Cardiac muscle cell (in vitro differentiated cells and primary cell): ENCODE results near the gene TRPM6. TPM values are rescaled to one million over a fixed set of nuclear protein-coding genes. Genes with fewer than 3 reads are reported as not detected.
"Not testable (repeated sequence)": the region's sequence is repeated elsewhere in the genome, so short reads cannot be mapped to it uniquely, and the experiment has no call there.

Experiments
- DNase-seq, 2 donors: peaks; one replicate each; pipeline versions ENCODE4 v3.0.0 to v3.0.0-alpha.2; 2010 to 2017; ENCODE audit warnings: low read depth in 1 of 2, low spot score in 1 of 2
- H3K27ac ChIP-seq: fragments of 200-600 bp; sonication (generic); 2 replicates; pipeline ENCODE4 v1.5.1; 2016
- H3K27me3 ChIP-seq: fragments of 200-600 bp; sonication (generic); 2 replicates; pipeline ENCODE4 v1.6.0; 2016; ENCODE audit warnings: control low read depth
- H3K36me3 ChIP-seq: fragments of 200-600 bp; sonication (generic); 2 replicates; pipeline ENCODE4 v1.5.1; 2016; ENCODE audit warnings: control low read depth
- H3K4me1 ChIP-seq: fragments of 200-600 bp; sonication (generic); 2 replicates; pipeline ENCODE4 v1.8.1; 2017; ENCODE audit warnings: low read depth, mild to moderate bottlenecking, mixed run types
- H3K4me3 ChIP-seq: fragments of 200-600 bp; sonication (generic); 2 replicates; pipeline ENCODE4 v1.5.1; 2016; ENCODE audit warnings: mild to moderate bottlenecking
- H3K9me3 ChIP-seq: fragments of 200-600 bp; sonication (generic); 2 replicates; pipeline ENCODE4 v1.5.1; 2017; ENCODE audit warnings: low read depth, mild to moderate bottlenecking, control low read depth
- polyA plus RNA-seq: library from polyadenylated mRNA; unstranded; fragments of >200 nt; fragmentation: Nextera tagmentation; extraction: Ambion mirVana; gene quantifications from 2 replicates; pipeline ENCODE4 v1.2.1, GENCODE V29; 2016
- total RNA-seq: library from RNA; depleted of rRNA; stranded (reverse); fragments of >200 nt; gene quantifications from 2 replicates; pipeline ENCODE4 v1.2.3, GENCODE V29; 2016
- TF ChIP-seq, protein P1 (sequence below): IDR thresholded peaks from 2 replicates; pipeline ENCODE4 v1.5.1; 2012; ENCODE audit warnings: low read depth, mild to moderate bottlenecking, low read length

The TRPM6 gene
- total and polyA plus RNA-seq, 2 experiments from 2014 or later: 0.06 TPM; not detected in 1

- TF ChIP-seq, protein P1, sequence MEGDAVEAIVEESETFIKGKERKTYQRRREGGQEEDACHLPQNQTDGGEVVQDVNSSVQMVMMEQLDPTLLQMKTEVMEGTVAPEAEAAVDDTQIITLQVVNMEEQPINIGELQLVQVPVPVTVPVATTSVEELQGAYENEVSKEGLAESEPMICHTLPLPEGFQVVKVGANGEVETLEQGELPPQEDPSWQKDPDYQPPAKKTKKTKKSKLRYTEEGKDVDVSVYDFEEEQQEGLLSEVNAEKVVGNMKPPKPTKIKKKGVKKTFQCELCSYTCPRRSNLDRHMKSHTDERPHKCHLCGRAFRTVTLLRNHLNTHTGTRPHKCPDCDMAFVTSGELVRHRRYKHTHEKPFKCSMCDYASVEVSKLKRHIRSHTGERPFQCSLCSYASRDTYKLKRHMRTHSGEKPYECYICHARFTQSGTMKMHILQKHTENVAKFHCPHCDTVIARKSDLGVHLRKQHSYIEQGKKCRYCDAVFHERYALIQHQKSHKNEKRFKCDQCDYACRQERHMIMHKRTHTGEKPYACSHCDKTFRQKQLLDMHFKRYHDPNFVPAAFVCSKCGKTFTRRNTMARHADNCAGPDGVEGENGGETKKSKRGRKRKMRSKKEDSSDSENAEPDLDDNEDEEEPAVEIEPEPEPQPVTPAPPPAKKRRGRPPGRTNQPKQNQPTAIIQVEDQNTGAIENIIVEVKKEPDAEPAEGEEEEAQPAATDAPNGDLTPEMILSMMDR: no peak
- Histone ChIP-seq H3K27me3 (no peaks in the 10 kb centered on the region), H3K9me3 (no peaks in the 10 kb centered on the region), H3K36me3 (no peaks in the 10 kb centered on the region), H3K27ac (no peak overlapping the region), H3K4me3 (no peak overlapping the region), H3K4me1 (no peaks in the 10 kb centered on the region)
- DNase-seq: no peak
Measured at GRCh38 chr9:74910036-74910435, 22.3 kb upstream of the TRPM6 start.

- TF ChIP-seq, protein P1: no peak
- H3K27me3 ChIP-seq: no peaks in the 10 kb centered on the region
Measured at GRCh38 chr9:74908665-74909064, 20.9 kb upstream of the TRPM6 start.

GRCh38 chr9:74907085-74907484, 19.4 kb upstream of the TRPM6 start:
- Histone ChIP-seq H3K36me3 (no peaks in the 10 kb centered on the region), H3K9me3 (no peaks in the 10 kb centered on the region), H3K27ac (no peak overlapping the region), H3K4me1 (no peaks in the 10 kb centered on the region), H3K27me3 (no peaks in the 10 kb centered on the region), H3K4me3 (no peak overlapping the region)
- DNase-seq: no peak
- TF ChIP-seq, protein P1: no peak

More at GRCh38 chr9:74908665-74909064, 20.9 kb upstream of the TRPM6 start:
- Histone ChIP-seq H3K27ac (no peak overlapping the region), H3K9me3 (no peaks in the 10 kb centered on the region), H3K36me3 (no peaks in the 10 kb centered on the region), H3K4me3 (no peak overlapping the region), H3K4me1 (no peaks in the 10 kb centered on the region)
- DNase-seq: no peak

GRCh38 chr9:74901001-74901400, 13.3 kb upstream of the TRPM6 start:
- Histone ChIP-seq H3K9me3 (no peaks in the 10 kb centered on the region), H3K4me3 (no peak overlapping the region), H3K36me3 (no peaks in the 10 kb centered on the region), H3K4me1 (no peaks in the 10 kb centered on the region), H3K27ac (no peak overlapping the region), H3K27me3 (no peaks in the 10 kb centered on the region)
- no peak for DNase-seq
- TF ChIP-seq, protein P1: no peak

DNA sequence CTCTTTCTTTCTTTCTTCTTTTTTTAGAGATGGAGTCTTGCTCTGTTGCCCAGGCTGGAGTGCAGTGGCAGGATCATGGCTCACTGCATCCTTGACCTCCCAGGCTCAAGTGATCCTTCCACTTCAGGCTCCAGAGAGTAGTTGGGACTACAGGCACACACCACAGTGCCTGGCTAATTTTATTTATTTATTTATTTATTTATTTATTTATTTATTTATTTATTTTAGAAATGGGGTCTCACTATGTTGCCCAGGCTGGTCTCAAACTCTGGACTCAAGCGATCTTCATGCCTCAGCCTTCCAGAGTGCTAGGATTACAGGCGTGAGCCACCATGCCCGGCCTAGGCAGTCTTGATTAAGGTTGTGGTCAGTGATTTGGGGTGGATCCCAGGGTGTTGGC, 728 bp upstream of the TRPM6 start:
- H3K27ac ChIP-seq, H3K9me3 ChIP-seq, H3K4me3 ChIP-seq, H3K27me3 ChIP-seq, H3K4me1 ChIP-seq, DNase-seq, H3K36me3 ChIP-seq: not testable (repeated sequence)

DNA sequence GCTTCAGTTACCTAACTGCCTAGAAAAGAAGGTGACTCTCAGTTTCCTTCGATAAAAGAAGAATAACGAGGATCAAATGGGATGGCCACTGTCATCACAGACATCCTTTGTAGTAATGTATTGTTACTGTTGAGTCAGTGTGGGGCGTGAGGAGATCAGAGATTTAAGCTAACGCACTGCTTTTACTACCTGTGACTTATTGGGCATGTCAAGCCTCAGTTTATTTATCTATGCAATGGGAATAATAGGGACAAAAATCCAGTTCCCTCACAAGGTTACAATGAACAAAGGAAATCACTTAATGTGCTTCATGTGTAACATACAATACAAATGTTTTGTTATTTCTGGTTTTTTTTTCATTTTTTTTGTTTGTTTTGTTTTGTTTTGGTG, 255 bp upstream of the TRPM6 start:
- Histone ChIP-seq H3K27ac (no peak overlapping the region), H3K4me3 (peak overlapping the region; percentile 73), H3K4me1 (peaks cover 3% of the 10 kb centered on the region), H3K9me3 (no peaks in the 10 kb centered on the region), H3K27me3 (no peaks in the 10 kb centered on the region), H3K36me3 (no peaks in the 10 kb centered on the region)
- no peak for DNase-seq
- TF ChIP-seq, protein P1: no peak
